NCI-H1436 treated with DMSO at 0.1 percent for 48 hours (cell line): ENCODE measurements around the gene CLDN9.

Experiments
- DNase-seq: peaks from one replicate; lab custom pipeline; 2025; lab: John Stamatoyannopoulos, UW

Gene CLDN9

GRCh38 chr16:3056336-3057180 lies 43.8 kb downstream of the CLDN9 start:
- DNase-seq: no peak

- DNase-seq: no peak
Observed at GRCh38 chr16:3057181-3058138, 44.7 kb downstream of the CLDN9 start.

GRCh38 chr16:3058139-3059030 lies 45.7 kb downstream of the CLDN9 start:
- DNase-seq: no peak

GRCh38 chr16:3059041-3059722 lies 46.5 kb downstream of the CLDN9 start:
- peak; percentile 32 for DNase-seq

GRCh38 chr16:3059723-3060242 lies 47.1 kb downstream of the CLDN9 start:
- no peak for DNase-seq

GRCh38 chr16:3060339-3061127 lies 47.8 kb downstream of the CLDN9 start:
- no peak for DNase-seq

- DNase-seq: no peak
Observed at GRCh38 chr16:3062553-3062952, 49.8 kb downstream of the CLDN9 start.

GRCh38 chr16:3063625-3064386 lies 51.1 kb downstream of the CLDN9 start:
- DNase-seq: no peak
